Esophagus muscularis mucosa (tissue), 4 donors: ENCODE data around the gene DDAH1. TPM values are rescaled to one million over a fixed set of nuclear protein-coding genes. Genes with fewer than 3 reads are reported as not detected.
A peak's percentile ranks its signal among the peaks of the same experiment; 100 is the strongest.

Source experiments
- DNase-seq: peaks from one replicate; pipeline ENCODE4 v3.0.0-alpha.2; 2017; ENCODE audit errors: extremely low spot score
- H3K27ac ChIP-seq, 4 donors: fragments of 200-600 bp; sonication (generic); replicated peaks in 1 of 4; 1 replicate in 3 of 4; 2 replicates in 1 of 4; pipeline ENCODE4 v1.5.1; 2016 to 2019; ENCODE audit warnings: mild to moderate bottlenecking in 1 of 4
- H3K27me3 ChIP-seq, 4 donors: fragments of 200-600 bp; sonication (generic); one replicate each; pipeline versions ENCODE4 v1.5.1 to v1.6.0; 2016 to 2019
- H3K36me3 ChIP-seq, 4 donors: fragments of 200-600 bp; sonication (generic); one replicate each; pipeline ENCODE4 v1.5.1; 2016 to 2019
- H3K4me1 ChIP-seq, 4 donors: fragments of 200-600 bp; sonication (generic); one replicate each; pipeline ENCODE4 v1.5.1; 2016 to 2019
- H3K4me3 ChIP-seq, 4 donors: fragments of 200-600 bp; sonication (generic); 1 replicate in 2 of 4; 2 replicates in 2 of 4; pipeline ENCODE4 v1.5.1; 2016 to 2019; ENCODE audit warnings: mild to moderate bottlenecking in 4 of 4, moderate library complexity in 1 of 4
- H3K9me3 ChIP-seq, 4 donors: fragments of 200-600 bp; sonication (generic); 1 replicate in 3 of 4; 2 replicates in 1 of 4; pipeline ENCODE4 v1.5.1; 2016 to 2019
- CTCF ChIP-seq, 3 experiments: fragments of 200-600 bp in 2 of 3; fragments of 450-650 bp in 1 of 3; sonication (generic) in 2 of 3; IDR thresholded peaks; one replicate each; pipeline ENCODE4 v1.5.1; 2017 to 2019; ENCODE audit warnings: antibody characterized with exemption in 3 of 3, mild to moderate bottlenecking in 2 of 3, moderate library complexity in 1 of 3
- EP300 ChIP-seq: sonication (generic); formaldehyde crosslinking; IDR thresholded peaks from one replicate; pipeline ENCODE4 v1.6.1; 2017; ENCODE audit warnings: antibody characterized with exemption
- POLR2A ChIP-seq: fragments of 450-650 bp; IDR thresholded peaks from one replicate; pipeline ENCODE4 v1.6.1; 2017; ENCODE audit warnings: antibody characterized with exemption, moderate library complexity, mild to moderate bottlenecking, low read depth
- POLR2AphosphoS5 ChIP-seq, 2 donors: sonication (generic); formaldehyde crosslinking; IDR thresholded peaks; one replicate each; pipeline ENCODE4 v1.6.1; 2017; ENCODE audit warnings: antibody characterized with exemption in 2 of 2
- WGBS: methylation state at CpG from one replicate; pipeline ENCODE4 v1.1.5; 2018; 5-methylcytosine and 5-hydroxymethylcytosine counted together
- intact Hi-C: fragments of 100-400 bp; cut with DNase I; formaldehyde crosslinking; loops from one replicate; pipeline ENCODE4 v1.15.1; 2023
- total RNA-seq, 4 donors: library from RNA; depleted of rRNA; stranded (reverse); fragments of >200 nt; gene quantifications; one replicate each; pipeline versions ENCODE4 v1.1.0 to v1.2.1, GENCODE V29; 2016

DDAH1 gene
- total RNA-seq, 4 donors from 2014 or later, result 27.0 to 75.3 (median 38.0) TPM

DNA sequence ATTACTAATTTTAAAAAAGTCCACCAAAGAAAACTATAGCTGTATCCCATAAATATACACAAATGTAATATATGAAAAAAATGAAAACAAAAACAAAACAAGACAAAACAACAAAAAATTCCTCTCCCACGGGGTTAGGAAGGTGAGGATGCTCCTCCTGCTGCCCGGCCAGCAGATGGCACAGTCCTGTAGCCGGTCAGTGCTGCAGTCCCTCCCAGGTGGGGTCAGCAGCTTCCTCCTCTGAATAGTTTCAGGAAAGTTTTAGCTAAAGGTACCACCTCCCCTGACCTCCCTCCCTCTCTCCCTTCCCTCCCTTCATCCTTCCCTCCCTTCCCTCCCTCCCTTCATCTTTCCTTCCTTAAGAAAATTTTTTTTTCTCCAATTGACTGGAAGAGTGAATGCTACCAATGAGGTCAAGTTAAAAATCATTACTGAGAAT, 120.7 kb downstream of the DDAH1 start:
- no peak overlapping the region for H3K27ac ChIP-seq
- DNase-seq, result no peak
- H3K36me3 ChIP-seq, result peaks cover 0 to 7% (median under 1%) of the 10 kb centered on the region in 4 donors
- H3K27me3 ChIP-seq, result no peaks in the 10 kb centered on the region
- H3K4me3 ChIP-seq, result no peak overlapping the region
- 29% methylated on average over 3 of the region's 3 CpGs for WGBS
- TF ChIP-seq CTCF (IDR thresholded peaks at IDR 0.05) (peak; percentile 52 to 62 (median 54)), EP300 (no peak), POLR2AphosphoS5 (IDR thresholded peaks at IDR 0.05) (no peak)
- peaks cover 11 to 22% (median 18%) of the 10 kb centered on the region in 4 donors for H3K4me1 ChIP-seq
- H3K9me3 ChIP-seq, result no peaks in the 10 kb centered on the region
- intact Hi-C loops, result no loop called here

DNA sequence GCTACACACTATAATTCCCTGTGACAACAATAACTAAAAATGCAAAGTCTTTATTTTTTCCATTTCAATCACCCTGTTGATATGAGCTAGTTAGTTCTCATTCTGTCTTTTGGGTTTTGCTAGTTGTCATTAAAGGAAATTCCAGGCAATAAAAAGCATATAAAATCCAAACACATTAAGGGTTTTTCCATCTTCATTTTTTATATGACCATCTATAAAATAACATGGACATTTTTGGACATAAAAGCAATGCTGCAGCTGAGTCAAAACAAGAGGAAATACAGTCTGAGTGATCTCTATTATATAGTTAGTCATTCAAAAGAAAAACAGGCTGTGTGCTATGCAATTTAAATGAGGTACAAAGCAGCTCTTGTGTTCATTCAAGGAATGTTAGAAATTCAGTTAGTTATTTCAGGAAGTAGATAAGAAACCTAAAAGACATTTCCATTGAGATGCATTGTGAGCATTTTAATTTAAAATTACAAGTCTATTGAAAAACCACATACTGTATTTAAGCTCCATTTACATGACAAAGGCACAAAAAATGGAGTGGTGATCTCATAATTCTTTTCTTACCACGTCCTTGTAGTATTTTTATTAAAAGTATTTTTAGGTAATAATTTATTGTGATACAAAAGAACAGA, 121.2 kb downstream of the DDAH1 start:
- Histone ChIP-seq H3K27ac (no peak overlapping the region), H3K4me1 (peaks cover 11 to 22% (median 18%) of the 10 kb centered on the region in 4 donors), H3K27me3 (no peaks in the 10 kb centered on the region), H3K4me3 (no peak overlapping the region), H3K9me3 (no peaks in the 10 kb centered on the region), H3K36me3 (peaks cover 0 to 1% (median 0%) of the 10 kb centered on the region in 4 donors)
- 21% methylated on average over 1 of the region's 1 CpG for WGBS
- intact Hi-C loops, result no loop called here
- TF ChIP-seq CTCF (IDR thresholded peaks at IDR 0.05), result no peak
- TF ChIP-seq POLR2AphosphoS5 (IDR thresholded peaks at IDR 0.05), result no peak
- TF ChIP-seq POLR2A, result no peak
- no peak for TF ChIP-seq EP300
- no peak for DNase-seq

- peaks cover 11 to 22% (median 18%) of the 10 kb centered on the region in 4 donors for H3K4me1 ChIP-seq
- no peaks in the 10 kb centered on the region for H3K27me3 ChIP-seq
- H3K36me3 ChIP-seq, result no peaks in the 10 kb centered on the region
- no peaks in the 10 kb centered on the region for H3K9me3 ChIP-seq
- TF ChIP-seq POLR2AphosphoS5 (IDR thresholded peaks at IDR 0.05), result no peak
- TF ChIP-seq CTCF (IDR thresholded peaks at IDR 0.05), result no peak
- no peak for TF ChIP-seq EP300
- TF ChIP-seq POLR2A, result no peak
- WGBS, result 38% methylated on average over 1 of the region's 1 CpG
- no peak for DNase-seq
- intact Hi-C loops, result no loop called here
- no peak overlapping the region for H3K4me3 ChIP-seq
- H3K27ac ChIP-seq, result no peak overlapping the region
Observed at GRCh38 chr1:85343213-85343611, 121.7 kb downstream of the DDAH1 start.

- Histone ChIP-seq H3K27ac (no peak overlapping the region), H3K4me1 (peaks cover 11 to 22% (median 18%) of the 10 kb centered on the region in 4 donors), H3K4me3 (no peak overlapping the region), H3K27me3 (no peaks in the 10 kb centered on the region), H3K9me3 (no peaks in the 10 kb centered on the region), H3K36me3 (no peaks in the 10 kb centered on the region)
- intact Hi-C loops, result no loop called here
- TF ChIP-seq POLR2A (no peak), CTCF (IDR thresholded peaks at IDR 0.05) (no peak), POLR2AphosphoS5 (IDR thresholded peaks at IDR 0.05) (no peak), EP300 (no peak)
- DNase-seq, result no peak
Observed at GRCh38 chr1:85342207-85342606, 122.8 kb downstream of the DDAH1 start.

GRCh38 chr1:85340427-85340826, 124.5 kb downstream of the DDAH1 start:
- H3K9me3 ChIP-seq, result no peaks in the 10 kb centered on the region
- no peak overlapping the region for H3K4me3 ChIP-seq
- no peak for DNase-seq
- no peak for TF ChIP-seq EP300
- H3K27ac ChIP-seq, result no peak overlapping the region
- H3K4me1 ChIP-seq, result peaks cover 11 to 22% (median 18%) of the 10 kb centered on the region in 4 donors
- WGBS, result 81% methylated on average over 3 of the region's 3 CpGs
- intact Hi-C loops, result no loop called here
- H3K27me3 ChIP-seq, result no peaks in the 10 kb centered on the region
- no peaks in the 10 kb centered on the region for H3K36me3 ChIP-seq
